GM10266 (cell line): Measurements from ENCODE around the gene ZBTB7B.
A peak's percentile ranks its signal among the peaks of the same experiment; 100 is the strongest.

ENCODE experiments used
- DNase-seq: peaks from one replicate; pipeline ENCODE4 v3.0.0; 2012; ENCODE audit errors: extremely low spot score
- CTCF ChIP-seq: IDR thresholded peaks from 2 replicates; pipeline ENCODE4 v1.5.1; 2012; ENCODE audit warnings: mild to moderate bottlenecking, low read depth; ENCODE audit not compliant: control insufficient read depth, insufficient read depth; ENCODE audit errors: missing control alignments

Gene ZBTB7B

DNA sequence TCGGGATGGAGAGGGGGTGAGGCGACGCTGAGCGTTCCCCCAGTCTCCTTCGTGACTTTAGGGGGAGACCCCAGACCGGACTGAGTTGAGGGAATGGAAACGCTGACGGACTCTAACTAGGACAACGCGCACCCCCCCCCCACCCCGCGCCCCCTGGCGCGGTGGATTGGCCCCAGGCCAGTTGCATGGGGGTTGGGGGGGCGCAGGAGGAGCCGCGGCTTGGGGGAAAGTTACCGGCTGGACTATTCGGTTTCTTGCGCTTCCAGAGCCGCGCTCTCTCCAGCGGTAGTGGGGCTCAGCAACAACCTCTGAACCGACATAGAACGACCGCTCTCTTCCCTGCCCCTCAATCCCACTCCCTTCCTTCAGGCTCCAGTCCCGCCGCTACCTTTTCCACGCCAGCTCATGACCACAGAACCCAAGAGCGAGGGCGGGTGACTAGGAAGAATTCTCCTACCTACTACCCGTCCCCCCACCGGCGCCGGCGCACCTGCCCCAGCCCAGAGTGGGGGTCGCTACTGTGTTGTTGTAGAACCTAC lies 694 bp downstream of the ZBTB7B start:
- DNase-seq: no peak
- TF ChIP-seq CTCF: no peak

DNA sequence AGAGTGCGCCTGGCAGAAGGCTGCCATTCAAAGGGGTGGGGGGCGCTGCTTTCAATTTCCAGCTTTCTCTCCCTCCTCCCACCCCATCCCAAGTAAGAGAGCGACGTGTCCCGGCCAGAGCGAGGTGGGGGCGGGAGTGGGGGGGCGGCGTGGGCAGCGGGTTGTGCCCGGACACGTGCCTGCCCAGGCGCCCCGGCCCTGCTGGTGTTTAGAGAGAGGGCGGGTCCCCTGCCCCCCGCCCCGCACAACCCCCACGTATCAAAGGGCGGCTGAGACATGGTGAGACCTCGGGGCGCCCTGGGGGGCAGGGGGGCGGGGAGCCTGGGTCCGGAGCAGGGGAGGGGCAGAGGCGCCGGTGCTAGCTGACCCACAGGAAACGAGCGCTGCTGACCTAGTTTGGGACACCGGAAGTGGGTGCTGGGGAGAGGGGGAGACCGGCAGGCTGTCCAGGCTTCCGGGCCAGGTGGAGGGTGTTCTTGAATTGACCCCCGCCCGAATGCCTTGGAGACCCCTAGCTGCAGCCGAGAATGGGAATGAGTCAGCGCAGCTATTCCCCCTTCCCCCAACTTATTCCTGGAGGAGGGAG lies 1.3 kb downstream of the ZBTB7B start:
- TF ChIP-seq CTCF: no peak

DNA sequence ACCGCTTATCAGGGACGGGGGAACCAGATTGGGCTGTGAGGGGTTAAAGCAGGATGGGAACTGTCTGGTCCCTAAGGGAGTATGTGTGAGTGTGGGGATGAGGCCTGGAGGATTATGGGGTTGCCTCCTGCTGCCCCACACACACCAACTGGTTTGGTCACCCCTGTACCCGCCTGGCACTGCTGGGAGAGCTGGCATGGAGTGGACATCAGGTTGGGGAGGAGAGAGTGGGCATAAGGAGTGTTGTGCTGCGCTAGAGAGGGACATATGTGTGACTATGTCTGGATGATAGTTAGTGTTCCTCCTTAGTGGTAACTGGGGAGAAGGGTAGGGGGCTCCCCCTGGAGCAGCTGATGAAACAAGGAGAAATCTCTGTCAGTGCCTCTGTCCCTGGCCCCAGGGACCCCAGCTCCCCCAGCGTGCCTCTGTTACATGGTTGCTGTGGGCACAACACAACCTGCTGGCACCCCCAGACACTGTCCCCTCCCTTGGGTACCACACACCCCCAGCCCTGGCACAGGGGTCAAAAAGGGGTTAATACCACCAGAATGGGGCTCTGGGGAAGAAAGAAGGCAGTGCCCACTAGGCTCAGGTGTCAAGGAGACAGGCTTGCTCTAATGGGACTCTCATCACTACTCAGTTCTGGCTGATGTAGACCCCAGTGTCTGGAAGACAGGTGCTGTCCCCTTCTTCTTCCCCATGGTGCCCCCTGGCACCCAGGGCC lies 1.9 kb downstream of the ZBTB7B start:
- TF ChIP-seq CTCF: no peak
- no peak for DNase-seq

More for the DNA sequence above, 1.3 kb downstream of the ZBTB7B start:
- peak; percentile 60 for DNase-seq

- TF ChIP-seq CTCF: no peak
- DNase-seq: no peak
Observed at GRCh38 chr1:155005076-155006011, 2.7 kb downstream of the ZBTB7B start.

DNA sequence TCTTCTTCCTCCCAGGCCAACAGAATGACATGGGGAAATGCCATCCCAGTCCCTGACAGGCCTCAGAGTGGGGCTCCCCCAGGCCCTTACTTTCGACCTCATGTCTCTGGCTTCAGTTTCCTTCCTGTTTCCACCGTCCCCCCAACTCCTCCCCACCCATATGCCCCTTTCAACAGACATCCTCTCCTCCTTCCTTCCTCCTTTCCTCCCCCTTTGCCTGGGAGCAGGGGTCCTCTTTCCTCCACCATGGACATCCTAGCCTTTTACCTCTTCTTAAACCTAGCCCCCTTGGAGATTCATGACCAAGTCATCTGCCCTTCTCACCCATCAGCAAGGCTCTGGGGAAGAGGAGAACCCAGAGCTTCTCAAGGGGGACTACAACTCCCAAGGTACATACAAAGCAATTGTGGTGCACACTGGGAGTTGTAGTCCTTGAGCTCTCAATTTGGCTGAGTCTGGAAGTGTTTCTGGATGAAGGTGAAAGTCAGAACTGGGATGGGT lies 4.0 kb downstream of the ZBTB7B start:
- TF ChIP-seq CTCF: no peak
- DNase-seq: no peak

DNA sequence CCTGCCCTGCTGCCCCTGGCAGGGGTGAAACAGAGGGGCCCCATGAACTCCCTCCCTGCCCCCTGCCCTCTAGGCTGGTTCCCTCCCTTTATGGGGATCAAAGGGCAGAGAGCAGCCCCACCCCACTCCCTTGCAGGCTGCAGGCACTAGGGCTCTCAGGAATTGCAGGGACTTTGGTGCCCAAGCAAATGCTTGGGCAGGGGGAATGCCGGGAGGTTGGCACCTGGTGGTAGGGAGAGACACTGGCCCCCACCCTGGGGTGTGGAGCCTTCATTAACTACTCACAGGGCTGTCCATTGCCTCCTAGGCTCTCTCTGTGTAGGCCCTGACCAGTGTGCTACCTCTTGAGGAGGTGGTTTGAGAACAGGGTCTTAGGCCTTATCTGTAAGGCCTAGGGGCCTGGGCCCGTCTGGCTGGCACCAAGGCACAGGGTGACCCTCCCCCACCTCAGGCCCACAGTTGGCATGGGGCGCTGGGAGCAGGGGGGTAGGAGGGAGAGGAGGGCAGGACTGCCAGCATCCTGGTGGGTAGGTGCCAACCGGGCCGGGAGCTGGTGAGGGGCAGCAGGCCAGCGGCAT lies 4.7 kb downstream of the ZBTB7B start:
- DNase-seq: no peak
- TF ChIP-seq CTCF: no peak
